NCI-H146 (cell line): Measurements from ENCODE around the gene RAB20.

ENCODE experiments used
- DNase-seq: peaks from one replicate; lab custom pipeline; 2025; lab: John Stamatoyannopoulos, UW

RAB20 gene

DNA sequence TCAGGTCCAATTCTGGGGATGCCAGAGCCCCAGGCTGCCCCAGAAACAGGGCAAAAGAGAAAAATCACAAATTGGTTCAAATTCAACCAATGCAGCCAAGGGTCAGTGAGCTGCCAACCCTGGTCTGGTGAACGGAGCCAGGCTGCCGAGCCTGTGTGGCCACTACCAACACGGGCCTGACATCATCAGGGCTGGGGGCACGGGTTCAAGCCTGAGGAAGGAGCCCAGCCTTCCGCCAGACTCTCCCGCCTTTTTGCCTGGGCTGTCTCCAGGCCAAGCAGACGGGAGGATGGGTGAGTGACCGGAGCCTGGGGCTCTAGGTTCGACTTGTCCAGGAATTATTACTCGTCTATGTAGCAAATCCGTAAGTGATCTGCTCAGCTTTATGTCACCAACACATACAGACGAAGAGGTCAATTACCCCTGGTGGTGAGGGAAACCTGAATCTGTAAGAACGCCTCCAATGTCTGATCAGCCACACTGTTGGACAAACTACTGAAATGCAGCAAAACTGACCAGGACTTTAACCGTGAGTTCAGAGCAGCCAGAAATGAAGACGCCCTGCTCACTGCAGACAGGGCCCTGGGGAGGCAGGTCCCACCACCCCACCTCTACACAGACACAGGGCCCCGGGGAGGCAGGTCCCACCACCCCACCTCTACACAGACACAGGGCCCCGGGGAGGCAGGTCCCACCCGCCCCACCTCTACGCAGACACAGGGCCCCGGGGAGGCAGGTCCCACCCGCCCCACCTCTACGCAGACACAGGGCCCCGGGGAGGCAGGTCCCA lies 31.8 kb downstream of the RAB20 start:
- DNase-seq, result no peak

DNA sequence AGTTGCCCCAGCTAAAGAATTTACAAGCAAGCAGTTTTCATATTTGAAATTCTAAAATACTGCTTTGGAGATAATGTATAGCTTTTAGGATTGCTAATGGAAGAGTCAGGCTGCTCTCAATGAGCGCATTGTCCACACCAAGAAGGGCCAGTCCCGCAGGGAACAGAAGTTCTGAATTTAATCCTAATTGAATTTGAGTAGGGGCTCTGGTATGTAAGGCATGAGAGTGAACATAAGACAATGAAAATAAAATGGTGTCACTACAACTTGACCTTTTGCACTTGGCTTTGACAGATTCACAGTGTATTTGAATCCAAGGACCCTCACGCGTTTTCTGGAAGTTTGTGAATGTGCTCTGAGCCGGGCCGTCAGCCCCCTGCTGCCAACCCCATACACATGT lies 32.6 kb downstream of the RAB20 start:
- DNase-seq, result no peak

DNA sequence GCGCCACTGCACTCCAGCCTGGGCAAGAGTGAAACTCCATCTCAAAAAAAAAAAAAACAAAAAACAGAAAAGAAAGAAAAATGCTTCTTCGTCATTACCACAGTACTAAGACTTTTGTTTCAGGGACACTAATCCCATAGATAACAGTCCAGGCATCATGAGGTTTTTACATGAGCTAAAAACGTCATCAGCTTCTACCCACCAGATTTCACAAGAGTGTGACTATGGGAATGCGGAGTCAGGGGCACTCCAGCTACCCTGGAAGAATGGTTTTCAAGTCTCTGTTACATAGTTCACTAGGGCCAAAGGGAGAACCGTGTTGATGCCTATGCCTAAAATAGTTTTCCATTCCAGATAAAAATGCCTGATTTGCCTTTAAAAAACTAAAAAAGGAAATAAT lies 33.2 kb downstream of the RAB20 start:
- no peak for DNase-seq

DNA sequence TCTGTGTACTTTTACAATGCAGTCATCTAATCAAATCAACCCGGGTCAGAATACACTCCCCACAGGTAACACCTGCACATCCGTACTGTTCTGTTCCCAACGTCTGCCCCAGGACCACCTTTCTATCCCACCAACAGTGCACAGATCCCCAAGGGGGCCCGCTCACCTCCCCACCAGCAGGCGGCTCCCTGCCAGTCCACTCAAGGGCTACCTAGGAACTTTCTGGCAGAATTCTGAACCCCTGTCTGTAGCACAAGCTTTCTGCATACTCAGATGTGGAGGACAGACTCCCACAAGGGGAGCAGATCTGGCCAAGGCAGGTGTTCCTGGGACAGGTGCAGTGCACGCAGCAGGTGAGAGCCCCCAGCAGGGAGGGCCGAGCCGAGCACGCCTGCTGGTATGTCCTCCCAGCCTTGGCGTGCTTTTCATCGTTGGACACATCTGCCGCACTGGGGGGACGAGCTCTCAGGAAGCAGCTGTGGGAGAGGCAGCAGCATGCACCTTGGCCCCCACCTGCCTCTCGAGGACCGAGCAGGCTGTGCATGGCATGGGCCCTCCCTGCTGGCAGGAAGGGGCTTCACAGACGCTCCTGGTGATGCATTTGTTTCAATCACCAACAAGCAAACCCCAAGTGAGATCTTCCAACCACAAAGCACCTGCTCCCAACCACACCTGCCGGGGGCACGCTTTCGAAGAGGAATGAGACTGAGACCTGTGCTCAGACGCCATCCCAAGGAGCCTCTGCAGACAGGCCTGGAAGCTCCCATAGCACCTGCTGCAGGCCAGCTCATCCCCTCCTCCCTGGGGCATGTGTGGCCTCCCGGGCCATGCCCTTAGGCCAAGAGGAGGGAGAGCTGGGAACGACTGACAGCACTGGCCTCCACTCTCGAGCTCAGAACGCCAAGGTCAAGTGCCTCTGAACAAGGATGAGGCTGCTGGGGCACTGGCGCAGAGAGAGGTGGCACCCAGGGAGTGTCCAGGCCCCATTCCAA lies 35.9 kb downstream of the RAB20 start:
- DNase-seq, result peak; percentile 99

DNA sequence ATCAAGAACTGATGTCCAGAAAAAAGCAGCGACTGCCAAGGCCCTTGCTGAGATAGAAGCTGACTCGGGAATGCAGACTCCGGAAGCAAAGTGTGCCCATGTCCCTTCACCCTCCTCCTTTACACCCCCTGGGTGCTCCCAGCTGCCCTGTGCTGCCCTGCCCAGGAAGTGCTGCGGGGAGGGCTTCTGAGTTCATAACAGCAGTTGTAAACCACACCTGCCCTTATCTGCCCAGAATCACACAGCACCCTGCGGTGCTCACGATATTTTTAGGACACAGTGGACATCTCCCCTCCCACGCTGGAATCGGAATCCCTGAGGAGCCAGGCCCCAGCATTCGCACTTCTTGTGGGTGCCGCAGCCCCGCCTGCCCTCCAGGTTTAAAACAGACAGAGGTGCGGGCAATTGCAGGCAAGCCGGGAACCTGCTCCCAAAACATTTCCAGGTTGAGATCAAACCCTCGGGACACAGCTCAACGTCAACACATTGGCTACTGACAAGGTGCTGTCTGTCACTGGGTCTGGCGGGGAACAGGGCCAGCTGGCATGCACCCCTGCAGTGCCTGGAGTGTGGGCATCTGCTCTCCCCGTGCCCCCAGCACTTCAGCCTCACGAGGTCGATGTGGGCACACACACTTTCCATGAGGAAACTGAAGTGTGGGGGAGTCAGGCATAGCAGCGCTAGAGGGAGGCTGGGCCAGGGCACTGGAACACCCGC lies 36.8 kb downstream of the RAB20 start:
- peak; percentile 96 for DNase-seq

DNA sequence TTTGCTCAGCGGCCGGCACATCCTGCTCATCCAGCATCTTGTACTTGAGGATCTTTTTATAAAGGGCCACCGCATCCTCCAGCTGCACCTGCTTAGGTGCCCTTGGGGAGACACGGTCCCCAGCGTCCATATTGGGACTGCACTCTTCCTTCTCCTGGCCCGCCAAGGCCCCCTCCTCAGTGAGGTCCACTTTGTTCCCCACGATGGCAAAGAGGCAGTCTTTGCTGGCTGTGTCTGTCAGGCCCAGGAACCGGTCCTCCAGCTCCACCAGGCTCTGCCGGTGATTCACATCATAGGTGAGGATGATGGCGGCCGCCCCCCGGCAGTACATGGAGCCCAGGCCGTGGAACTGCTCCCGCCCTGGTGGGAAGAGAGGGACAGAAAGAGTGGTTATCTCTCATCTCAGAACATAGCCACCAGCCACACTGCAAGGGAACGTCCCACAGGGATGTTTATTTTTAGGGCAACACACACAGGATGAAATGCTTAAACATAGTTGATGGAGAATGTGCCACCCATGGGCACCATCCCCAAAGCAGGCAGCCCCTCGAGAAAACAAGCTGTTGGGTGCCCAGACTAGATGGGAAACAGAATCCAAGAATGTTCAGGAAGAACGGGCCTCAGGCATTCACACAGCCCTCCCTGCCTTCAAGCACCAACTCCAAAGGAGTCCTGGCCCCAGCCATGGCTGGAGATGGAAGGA lies 37.5 kb downstream of the RAB20 start:
- DNase-seq, result no peak

DNA sequence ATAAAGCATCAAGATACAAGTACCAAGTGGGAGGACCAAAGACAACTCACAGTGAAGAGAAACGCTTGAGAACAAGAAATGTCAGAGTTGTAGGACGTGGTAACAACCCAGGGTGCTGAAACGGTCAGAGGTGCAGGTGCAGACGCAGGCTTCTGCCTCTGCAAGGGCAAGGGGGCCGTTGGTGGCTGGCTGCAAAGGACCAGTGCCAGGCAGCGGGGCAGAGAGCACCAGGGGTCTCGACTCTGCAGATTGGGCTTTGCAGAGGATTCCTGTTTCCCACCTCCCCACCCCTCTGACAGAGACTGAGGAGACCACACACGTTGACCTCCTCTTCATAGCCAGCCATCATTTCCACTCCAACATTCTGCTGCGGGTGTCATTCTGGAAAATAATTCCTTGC lies 38.3 kb downstream of the RAB20 start:
- DNase-seq, result no peak

DNA sequence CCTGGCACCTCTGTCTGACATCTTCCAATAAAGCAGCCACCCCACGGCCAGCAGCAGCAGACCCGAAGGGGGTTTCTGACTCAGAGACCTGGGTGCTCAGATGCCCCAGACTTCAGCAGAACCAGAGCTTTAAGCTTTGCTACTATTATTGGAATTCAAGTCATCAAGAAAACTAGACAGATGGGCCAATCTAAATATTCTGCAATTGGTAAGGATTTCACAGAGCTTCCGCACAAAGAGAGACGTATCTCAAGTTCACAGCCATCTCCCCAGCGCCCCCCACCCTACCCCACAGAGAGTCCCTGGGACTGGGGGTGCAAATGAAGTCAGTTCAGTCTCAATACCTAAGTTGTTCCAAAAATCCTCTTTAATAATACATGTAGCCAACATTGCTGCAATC lies 38.8 kb downstream of the RAB20 start:
- DNase-seq, result no peak

DNA sequence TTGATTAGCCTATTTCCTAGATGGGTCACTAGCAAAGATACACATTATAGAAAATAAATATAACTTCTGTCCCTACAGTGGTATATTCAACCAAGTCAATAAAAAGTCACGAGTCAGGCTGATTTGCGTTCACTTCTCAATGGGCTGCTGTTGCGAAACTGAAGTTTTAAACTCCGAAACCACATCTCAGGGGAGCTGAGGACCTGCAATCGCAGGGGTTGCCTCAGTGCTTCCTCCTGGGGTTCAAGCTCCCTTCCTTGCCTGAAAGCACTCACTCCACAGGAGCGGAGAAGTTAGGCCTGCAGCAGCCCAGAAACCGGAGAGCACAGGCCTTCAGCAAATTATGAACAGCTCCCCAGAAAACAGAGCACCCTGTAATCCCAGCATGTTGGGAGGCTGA lies 39.6 kb downstream of the RAB20 start:
- DNase-seq, result no peak

DNA sequence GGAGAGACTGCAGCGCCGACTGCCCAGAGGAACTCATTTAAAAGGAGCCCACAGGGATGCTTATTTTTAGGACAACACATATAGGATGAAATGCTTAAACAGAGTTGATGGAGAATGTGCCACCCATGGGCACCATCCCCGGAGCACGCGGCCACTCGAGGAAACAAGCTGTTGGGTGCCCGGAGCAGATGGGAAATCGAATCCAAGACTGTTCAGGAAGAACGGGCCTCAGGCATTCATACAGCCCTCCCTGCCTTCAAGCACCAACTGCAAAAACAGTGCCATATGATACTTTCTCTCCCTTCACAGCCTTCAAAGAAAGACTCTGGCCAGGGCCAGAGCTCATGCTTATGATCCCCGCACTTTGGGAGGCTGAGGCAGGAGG lies 40.2 kb downstream of the RAB20 start:
- no peak for DNase-seq

DNA sequence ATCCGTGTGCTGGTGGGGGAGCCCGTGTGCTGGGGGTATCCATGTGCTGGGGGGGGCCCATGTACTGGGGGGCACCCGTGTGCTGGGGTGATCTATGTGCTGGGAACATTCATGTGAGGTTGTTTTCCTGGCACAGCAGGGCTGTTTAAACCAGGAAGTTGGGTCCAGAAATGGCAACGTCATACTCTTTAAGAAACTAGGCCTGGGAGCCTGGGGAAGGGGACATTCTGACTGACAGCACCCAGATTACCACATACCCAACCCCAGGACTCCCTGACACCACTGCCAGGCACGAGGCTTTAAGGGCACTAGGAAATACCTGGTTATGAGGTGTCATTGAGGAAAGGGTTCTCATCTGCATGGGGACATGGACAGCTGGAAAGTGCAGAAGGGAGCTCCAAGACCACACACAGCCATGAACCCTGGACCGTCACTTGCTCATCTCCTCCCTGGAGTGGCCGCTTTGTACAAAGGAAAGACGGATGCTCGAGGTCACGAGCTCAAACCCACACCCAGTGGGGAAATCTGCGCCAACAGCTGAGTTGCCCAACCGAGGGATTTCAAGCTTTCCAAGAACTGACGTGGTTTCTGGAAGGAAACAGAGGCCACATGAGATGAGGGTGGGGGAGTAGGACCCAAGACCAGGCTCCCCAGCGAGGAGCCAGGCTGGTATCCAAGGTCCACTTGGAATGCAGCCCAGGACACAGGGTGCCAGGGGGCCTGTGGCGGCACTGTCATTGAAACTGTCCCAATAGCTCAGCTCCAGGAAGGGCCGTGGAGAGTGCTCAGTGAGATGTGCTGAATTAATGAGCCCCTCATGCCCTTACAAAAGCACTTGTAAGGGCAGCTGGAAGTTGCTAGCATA lies 40.9 kb downstream of the RAB20 start:
- DNase-seq, result no peak

DNA sequence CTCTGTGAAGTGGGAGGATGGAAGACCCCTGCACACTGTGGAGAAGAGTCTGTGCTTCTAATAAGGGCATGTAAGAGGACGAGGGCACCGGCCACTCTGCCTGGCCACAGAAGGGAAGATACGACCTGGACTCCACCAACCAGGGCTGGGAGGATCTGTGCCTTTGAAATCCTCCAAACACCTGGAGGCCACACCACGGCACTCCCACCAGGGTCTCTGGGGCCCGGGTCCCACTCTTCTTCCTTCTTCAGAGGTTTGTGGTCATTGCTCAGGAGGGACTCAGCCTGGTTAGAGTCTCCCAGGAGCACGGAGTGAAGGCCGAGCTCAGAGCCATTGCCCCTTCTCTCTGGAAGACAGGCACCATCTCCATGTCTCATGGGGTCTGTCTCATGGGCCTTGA lies 42.0 kb downstream of the RAB20 start:
- DNase-seq, result no peak

DNA sequence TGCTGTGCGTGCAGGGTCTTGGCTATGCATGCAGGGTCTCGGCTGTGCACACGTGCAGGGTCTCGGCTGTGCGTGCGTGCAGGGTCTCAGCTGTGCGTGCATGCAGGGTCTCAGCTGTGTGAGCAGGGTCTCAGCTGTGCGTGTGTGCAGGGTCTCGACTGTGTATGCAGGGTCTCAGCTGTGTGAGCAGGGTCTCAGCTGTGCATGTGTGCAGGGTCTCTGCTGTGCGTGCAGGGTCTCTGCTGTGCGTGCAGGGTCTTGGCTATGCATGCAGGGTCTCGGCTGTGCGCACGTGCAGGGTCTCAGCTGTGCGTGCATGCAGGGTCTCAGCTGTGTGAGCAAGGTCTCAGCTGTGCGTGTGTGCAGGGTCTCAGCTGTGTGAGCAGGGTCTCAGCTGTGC lies 42.5 kb downstream of the RAB20 start:
- no peak for DNase-seq

DNA sequence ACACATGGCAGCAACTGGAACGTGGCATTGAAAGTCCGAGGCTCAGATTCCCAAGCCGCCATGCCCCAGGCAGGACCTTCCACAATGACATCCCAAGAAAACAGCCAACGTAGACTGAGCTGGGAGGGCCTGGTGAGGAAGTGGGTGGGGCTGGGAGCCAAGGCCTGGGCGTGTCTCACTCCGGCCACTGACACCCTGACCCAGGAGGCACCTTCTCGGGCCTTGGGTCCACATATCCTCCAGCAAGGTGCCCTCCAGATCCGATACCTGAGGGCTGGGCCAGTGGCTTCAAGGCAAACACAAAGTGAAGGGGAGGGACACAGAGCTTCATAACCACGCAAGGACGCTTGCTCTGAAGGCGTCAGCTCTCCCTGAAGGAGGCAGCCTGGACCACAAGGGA lies 43.0 kb downstream of the RAB20 start:
- DNase-seq, result no peak

DNA sequence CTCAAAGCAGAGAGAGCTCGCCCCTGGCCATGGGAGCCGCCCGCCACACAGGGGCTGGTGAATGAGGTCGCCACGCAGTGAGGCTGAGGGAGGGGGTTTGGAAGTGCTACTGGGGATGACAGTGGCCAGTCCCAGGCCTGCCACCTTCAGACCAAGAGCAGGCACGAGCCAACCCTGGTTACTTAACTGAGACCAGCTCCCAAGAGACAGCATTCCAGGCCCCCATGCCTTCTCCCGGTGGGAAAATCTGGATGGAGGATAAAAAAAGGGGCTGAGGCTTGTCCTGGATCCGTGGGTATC lies 43.3 kb downstream of the RAB20 start:
- no peak for DNase-seq

DNA sequence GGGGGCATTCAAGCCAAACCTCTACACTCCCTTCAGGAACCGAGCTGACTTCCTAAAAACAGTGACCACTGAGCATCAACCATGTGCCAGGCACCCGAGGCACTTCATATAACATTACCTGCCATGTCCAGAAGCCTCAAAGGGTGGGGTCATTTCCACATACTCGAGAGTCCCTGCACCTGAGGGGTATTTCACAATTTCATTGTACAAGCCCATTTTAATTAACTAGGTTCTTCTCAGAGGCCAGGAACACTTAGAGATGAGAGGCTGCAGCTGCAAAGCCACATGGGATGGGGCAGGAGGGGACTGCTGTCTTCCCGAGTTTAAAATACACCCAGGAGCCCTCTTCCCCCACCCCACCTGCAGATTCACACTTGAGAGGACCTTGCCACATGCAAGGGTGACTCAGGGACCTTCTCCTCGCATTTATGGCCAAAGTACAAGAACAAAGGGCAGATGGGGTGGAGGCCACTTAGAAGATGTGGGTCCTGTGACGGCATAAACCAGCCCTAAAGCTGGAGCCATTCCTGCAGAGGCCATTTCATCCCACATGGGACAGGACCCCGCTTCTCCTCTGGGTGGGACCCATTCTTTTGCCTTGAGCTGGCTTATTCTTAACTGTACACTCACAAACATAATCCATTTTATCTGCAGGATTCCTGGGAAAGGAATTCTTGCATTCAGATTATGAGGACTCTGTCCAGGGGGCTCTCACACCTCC lies 43.9 kb downstream of the RAB20 start:
- no peak for DNase-seq

DNA sequence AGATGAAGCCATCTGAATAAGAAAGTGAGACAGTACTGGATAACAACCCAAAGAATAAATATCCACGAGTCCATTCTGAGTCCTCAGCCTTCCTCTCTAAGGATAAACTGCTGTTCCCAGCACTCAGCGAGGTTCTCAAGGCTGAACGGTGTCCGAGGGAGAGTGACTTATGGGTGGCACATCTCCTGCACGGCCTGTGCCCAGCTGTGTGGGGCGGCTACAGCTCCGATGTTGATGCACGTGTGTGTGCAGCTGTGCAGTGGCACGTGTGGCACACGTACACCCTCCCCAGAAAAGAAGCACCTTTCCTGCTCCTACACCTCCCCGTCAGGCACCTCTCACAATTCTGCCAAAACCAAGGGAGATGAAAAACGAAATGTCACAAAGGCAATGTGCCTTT lies 45.0 kb downstream of the RAB20 start:
- no peak for DNase-seq

DNA sequence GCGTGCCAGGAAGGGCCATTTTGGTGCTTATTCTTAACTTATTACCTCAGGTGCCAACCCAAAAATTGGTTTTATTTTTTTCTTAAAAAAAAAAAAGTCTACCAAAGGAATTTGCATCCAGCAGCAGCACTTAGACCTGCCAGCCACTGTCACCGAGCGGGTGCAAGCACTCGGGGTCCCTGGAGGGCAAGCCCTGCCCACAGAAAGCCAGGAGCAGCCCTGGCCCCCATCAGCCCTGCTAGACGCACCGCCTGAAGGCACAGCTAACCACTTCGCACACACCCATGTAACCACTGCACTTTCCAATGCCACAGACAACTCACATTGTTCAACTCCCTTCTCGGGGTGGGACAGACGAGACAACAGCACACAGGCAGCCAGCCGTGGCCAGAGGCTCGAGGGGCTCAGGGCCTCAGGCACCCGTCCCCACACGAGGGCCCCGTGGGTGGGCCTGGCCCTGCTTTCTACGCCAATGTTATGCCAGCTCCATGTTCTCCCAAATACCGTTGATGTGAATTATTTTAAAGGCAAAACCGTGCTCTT lies 49.3 kb downstream of the RAB20 start:
- DNase-seq, result no peak

DNA sequence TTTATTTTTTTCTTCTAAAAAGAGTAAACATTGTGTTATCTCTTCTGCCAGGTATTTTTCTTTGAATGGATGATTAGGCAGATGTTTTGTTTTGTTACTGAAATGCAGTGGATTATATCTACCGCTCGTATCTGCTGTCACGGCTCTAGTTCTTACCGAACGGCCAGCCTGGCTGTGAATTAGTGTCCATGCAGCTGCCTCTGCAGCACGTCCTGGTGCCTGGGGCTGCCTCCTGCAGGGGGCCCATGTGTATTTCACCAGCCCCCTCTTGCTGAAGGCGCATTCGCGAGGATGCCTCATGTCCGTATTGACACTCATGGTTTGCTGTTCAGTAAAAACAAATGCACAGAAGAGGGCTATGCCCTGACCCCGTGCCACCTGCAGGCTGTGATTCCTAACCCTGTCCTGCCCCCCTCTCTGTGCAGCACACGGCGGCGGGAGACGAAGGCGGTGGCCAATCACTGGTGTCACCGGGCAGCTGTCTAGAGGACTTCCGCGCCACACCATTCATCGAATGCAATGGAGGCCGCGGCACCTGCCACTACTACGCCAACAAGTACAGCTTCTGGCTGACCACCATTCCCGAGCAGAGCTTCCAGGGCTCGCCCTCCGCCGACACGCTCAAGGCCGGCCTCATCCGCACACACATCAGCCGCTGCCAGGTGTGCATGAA lies 49.9 kb downstream of the RAB20 start:
- DNase-seq, result peak; percentile 23
